Activated CD4-positive, alpha-beta T cell treated with anti-CD3 and anti-CD28 coated beads, Interleukin-2, amount 10 ng/mL, durations not matched to agents 7 days and 5 days (primary cell): ENCODE results near the gene IQSEC2. TPM values are rescaled to one million over a fixed set of nuclear protein-coding genes. Genes with fewer than 3 reads are reported as not detected.

ENCODE experiments used
- CTCF ChIA-PET: fragments of 350-600 bp; sonication (Branson Sonifier 250); formaldehyde crosslinking; loops from one replicate; lab custom pipeline; 2021; ENCODE audit warnings: antibody characterized with exemption; lab: Charles Lee
- POLR2A ChIA-PET: fragments of 350-600 bp; sonication (Branson Sonifier 250); formaldehyde crosslinking; loops from one replicate; lab custom pipeline; 2021; ENCODE audit warnings: antibody characterized with exemption; lab: Charles Lee
- DNase-seq: peaks from one replicate; pipeline ENCODE4 v3.0.0-alpha.2; 2020
- H3K27ac Mint-ChIP-seq: one replicate; pipeline ENCODE4 v1.8.0; 2021; ENCODE audit warnings: mild to moderate bottlenecking, moderate library complexity, mixed read lengths
- H3K27me3 Mint-ChIP-seq: one replicate; pipeline ENCODE4 v1.8.0; 2021; ENCODE audit warnings: mixed read lengths
- H3K36me3 Mint-ChIP-seq: one replicate; pipeline ENCODE4 v1.8.0; 2021; ENCODE audit warnings: low read depth, mixed read lengths
- H3K4me1 Mint-ChIP-seq: one replicate; pipeline ENCODE4 v1.8.0; 2021; ENCODE audit warnings: mixed read lengths
- H3K4me3 Mint-ChIP-seq: one replicate; pipeline ENCODE4 v1.8.0; 2021; ENCODE audit warnings: mild to moderate bottlenecking, moderate library complexity, mixed read lengths
- H3K9me3 Mint-ChIP-seq: one replicate; pipeline ENCODE4 v1.8.0; 2021; ENCODE audit warnings: mixed read lengths
- total RNA-seq, 2 experiments: library from RNA; stranded (reverse); gene quantifications; one replicate each; pipeline ENCODE4 v1.2.3, GENCODE V29; 2021

IQSEC2 gene
- total RNA-seq, 2 experiments from 2014 or later: 0.10 to 0.12 TPM

DNA sequence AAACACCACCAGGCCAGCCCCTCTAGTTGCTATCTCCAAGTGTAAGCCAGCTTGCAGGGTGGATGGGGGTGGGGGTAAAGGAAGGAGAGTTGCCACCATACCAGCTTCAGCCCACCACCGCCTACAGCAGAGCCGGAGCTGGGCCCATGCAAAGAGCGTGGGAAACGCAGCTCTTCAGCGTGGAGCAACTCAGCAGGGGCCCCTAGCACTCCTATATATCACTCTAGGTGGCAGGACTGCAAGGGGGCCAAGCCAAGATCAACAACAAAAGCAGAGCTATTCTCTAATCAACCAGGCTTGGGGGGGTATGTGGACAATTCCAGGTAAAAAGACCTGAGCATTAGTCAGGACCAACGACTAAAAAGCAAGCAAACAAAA is 35.5 kb upstream of the IQSEC2 start:
- H3K27me3 Mint-ChIP-seq: peaks cover 30% of the 10 kb centered on the region
- H3K9me3 Mint-ChIP-seq: no peaks in the 10 kb centered on the region
- CTCF ChIA-PET: interaction anchor here (0.5 to 3.2 kb wide), 17 partner anchors 8 to 554 kb away, joined by 3 to 13 read pairs (median 6); partner anchors contain the start of genes RIBC1 and SMC1A
- POLR2A ChIA-PET: no interaction called here
- H3K36me3 Mint-ChIP-seq: no peaks in the 10 kb centered on the region
- no peak overlapping the region for H3K27ac Mint-ChIP-seq
- no peak overlapping the region for H3K4me3 Mint-ChIP-seq
- H3K4me1 Mint-ChIP-seq: peaks cover 11% of the 10 kb centered on the region
- no peak for DNase-seq

- Mint-ChIP-seq H3K27me3 (peaks cover 25% of the 10 kb centered on the region), H3K36me3 (no peaks in the 10 kb centered on the region), H3K27ac (no peak overlapping the region), H3K9me3 (no peaks in the 10 kb centered on the region), H3K4me1 (peaks cover 6% of the 10 kb centered on the region), H3K4me3 (no peak overlapping the region)
- CTCF ChIA-PET: interaction anchor here (0.7 to 3.2 kb wide), 8 partner anchors 11 to 555 kb away, joined by 3 to 13 read pairs (median 6); partner anchors contain the start of genes RIBC1 and SMC1A
- DNase-seq: no peak
- POLR2A ChIA-PET: no interaction called here
Measured at GRCh38 chrX:53316111-53316859, 34.9 kb upstream of the IQSEC2 start.

DNA sequence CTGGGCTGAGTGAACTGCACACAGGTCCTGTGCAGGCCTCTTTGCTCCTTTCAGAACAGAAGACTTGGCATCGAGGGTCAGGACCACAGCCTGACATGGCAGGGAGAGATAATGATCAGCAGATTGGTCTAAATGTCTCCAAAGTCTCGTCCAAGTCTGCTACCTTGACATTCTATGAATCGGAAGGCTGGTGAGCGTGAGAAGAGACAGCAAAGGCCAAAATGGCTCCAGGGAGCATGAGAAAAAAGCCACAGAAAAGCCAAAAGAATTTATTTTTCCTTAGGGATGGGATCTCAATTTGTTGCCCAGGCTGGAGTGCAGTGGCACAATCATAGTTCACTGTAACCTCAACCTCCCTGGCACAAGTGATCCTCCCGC is 32.3 kb upstream of the IQSEC2 start:
- Mint-ChIP-seq H3K4me3 (no peak overlapping the region), H3K27ac (no peak overlapping the region), H3K36me3 (no peaks in the 10 kb centered on the region), H3K4me1 (peaks cover 1% of the 10 kb centered on the region), H3K27me3 (peaks cover 10% of the 10 kb centered on the region), H3K9me3 (no peaks in the 10 kb centered on the region)
- POLR2A ChIA-PET: no interaction called here
- CTCF ChIA-PET: interaction anchor here (0.6 to 2.4 kb wide), 12 partner anchors 10 to 301 kb away, joined by 3 to 10 read pairs (median 4); no protein-coding TSS in a partner anchor
- no peak for DNase-seq

DNA sequence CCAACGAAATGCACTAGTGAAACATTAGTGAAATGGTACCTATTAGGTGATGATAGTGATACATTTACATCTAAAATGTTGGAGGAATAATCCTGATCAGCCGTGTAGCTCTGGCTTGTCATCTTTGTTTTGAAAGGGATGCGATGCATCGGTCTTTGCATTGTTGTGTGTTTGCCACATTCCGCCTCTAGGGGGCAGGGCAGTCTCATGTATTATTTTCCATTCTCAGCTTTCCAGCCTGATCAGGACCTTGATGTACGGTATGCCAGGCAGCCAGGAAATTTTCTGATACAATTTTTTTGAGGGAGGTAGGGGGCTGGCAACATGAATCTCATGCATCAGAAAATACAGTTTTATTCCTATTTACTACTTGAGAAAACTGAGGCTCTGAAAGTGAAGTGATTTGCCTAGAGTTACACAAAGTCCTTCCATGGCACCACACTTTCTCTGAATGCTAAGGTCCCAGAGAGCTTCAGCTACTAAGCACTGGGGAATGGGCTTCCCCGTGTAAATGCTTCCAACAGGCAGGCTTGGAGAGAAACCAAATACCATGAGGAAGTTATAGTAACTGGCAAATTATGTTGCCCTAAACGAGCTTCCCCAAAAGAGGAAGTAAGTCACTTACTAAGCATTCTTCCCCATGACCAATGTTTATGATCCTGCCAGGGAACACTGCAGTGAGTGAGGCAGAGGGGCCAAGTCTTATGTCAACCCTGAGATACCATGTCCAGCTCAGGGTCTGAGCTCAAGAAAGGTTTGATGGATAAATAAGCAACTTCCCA is 31.8 kb upstream of the IQSEC2 start:
- DNase-seq: peak; percentile 56
- ChIA-PET POLR2A (no interaction called here), CTCF (interaction anchor here (0.5 to 2.4 kb wide), 22 partner anchors 10 to 302 kb away, joined by 3 to 10 read pairs (median 4); no protein-coding TSS in a partner anchor)
- Mint-ChIP-seq H3K36me3 (no peaks in the 10 kb centered on the region), H3K27me3 (peaks cover 6% of the 10 kb centered on the region), H3K4me3 (no peak overlapping the region), H3K4me1 (peaks cover 1% of the 10 kb centered on the region), H3K27ac (no peak overlapping the region), H3K9me3 (no peaks in the 10 kb centered on the region)

GRCh38 chrX:53309837-53310236 is 28.5 kb upstream of the IQSEC2 start:
- no peaks in the 10 kb centered on the region for H3K36me3 Mint-ChIP-seq
- no peak overlapping the region for H3K4me3 Mint-ChIP-seq
- peaks cover 1% of the 10 kb centered on the region for H3K4me1 Mint-ChIP-seq
- DNase-seq: no peak
- no peaks in the 10 kb centered on the region for H3K27me3 Mint-ChIP-seq
- no peaks in the 10 kb centered on the region for H3K9me3 Mint-ChIP-seq
- CTCF ChIA-PET: interaction anchor here (0.9 to 1.6 kb wide), 6 partner anchors 8 to 200 kb away, joined by 3 to 8 read pairs (median 3); no protein-coding TSS in a partner anchor
- POLR2A ChIA-PET: no interaction called here
- H3K27ac Mint-ChIP-seq: no peak overlapping the region

DNA sequence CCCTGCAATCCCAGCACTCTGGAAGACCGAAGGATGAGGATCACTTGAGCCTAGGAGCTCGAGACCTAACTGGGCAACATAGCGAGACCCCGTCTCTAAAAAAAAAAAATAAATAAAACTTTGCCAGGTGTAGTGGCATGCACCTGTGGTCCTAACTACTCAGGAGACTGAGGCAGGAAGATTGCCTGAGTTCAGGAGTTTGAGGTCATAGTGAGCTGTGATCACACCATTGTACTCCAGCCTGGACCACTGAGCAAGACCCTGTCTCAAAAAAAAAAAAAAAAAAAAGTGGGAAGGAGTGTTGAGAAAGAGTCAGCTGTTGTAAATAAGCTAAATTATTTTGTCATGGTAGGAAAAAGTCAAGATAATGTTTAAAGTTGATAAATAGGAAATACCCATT is 27.5 kb upstream of the IQSEC2 start:
- H3K36me3 Mint-ChIP-seq: no peaks in the 10 kb centered on the region
- CTCF ChIA-PET: interaction anchor here (0.6 to 1.0 kb wide), 3 partner anchors 9 to 137 kb away, joined by 3 to 8 read pairs (median 3); no protein-coding TSS in a partner anchor
- no peak overlapping the region for H3K27ac Mint-ChIP-seq
- no peak for DNase-seq
- POLR2A ChIA-PET: no interaction called here
- peaks cover 1% of the 10 kb centered on the region for H3K4me1 Mint-ChIP-seq
- no peaks in the 10 kb centered on the region for H3K27me3 Mint-ChIP-seq
- no peaks in the 10 kb centered on the region for H3K9me3 Mint-ChIP-seq
- no peak overlapping the region for H3K4me3 Mint-ChIP-seq

DNA sequence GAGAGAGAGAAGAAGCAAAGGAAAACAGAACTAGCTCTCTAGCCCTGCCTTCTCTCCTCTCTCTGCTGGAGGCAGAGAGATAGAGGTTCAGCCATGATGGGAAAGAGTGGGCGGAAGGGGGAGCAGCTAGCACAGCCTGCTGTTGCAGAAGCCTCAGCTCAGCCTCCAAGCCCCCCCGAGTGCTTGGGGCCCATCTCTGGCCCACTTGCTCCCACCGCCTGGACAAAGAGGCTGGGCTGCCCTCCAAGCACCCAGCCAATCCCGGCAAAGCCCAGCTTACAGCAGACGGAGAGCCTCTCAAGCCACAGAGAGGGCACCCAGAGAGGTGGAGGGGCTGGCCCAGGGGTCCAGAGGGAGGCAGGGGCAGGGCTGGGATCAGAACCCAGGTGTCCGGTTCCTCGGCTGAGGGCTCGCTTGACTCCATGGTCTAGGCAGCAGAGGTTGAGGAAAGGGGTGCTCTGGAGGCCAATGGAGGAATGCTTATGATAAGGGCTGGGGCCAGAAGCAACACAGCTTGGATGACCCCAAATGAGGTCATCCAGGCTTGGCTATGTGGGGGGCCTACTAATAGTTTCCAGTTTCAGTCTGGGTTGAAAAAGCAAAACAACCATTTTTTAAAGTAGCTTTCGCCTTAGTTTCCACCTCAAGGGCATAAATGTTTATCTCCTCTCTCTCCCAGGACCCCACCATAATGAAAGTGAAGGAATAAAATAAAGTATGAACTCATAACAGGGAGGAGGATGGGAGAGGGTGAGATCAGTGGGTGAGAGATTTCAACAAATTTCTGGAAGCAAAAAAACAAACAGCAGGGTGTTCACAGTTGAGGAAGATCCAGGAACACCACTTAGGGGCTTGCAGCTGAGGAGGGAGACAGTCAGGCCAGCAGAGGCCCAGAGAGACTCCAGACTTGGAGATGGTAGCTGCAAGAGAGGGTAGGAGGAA is 24.9 kb upstream of the IQSEC2 start:
- Mint-ChIP-seq H3K9me3 (no peaks in the 10 kb centered on the region), H3K27me3 (no peaks in the 10 kb centered on the region), H3K4me3 (no peak overlapping the region), H3K27ac (no peak overlapping the region), H3K4me1 (no peaks in the 10 kb centered on the region), H3K36me3 (no peaks in the 10 kb centered on the region)
- DNase-seq: no peak
- POLR2A ChIA-PET: no interaction called here
- CTCF ChIA-PET: interaction anchor here (1.7 kb wide), 1 partner anchor 11 kb away, joined by 6 read pairs; no protein-coding TSS in a partner anchor

- no peaks in the 10 kb centered on the region for H3K4me1 Mint-ChIP-seq
- DNase-seq: no peak
- H3K36me3 Mint-ChIP-seq: no peaks in the 10 kb centered on the region
- POLR2A ChIA-PET: no interaction called here
- CTCF ChIA-PET: interaction anchor here (0.6 to 1.7 kb wide), 4 partner anchors 9 to 193 kb away, joined by 3 to 6 read pairs (median 3); no protein-coding TSS in a partner anchor
- no peak overlapping the region for H3K27ac Mint-ChIP-seq
- H3K9me3 Mint-ChIP-seq: no peaks in the 10 kb centered on the region
- no peaks in the 10 kb centered on the region for H3K27me3 Mint-ChIP-seq
- H3K4me3 Mint-ChIP-seq: no peak overlapping the region
Measured at GRCh38 chrX:53305219-53305995, 24.0 kb upstream of the IQSEC2 start.

DNA sequence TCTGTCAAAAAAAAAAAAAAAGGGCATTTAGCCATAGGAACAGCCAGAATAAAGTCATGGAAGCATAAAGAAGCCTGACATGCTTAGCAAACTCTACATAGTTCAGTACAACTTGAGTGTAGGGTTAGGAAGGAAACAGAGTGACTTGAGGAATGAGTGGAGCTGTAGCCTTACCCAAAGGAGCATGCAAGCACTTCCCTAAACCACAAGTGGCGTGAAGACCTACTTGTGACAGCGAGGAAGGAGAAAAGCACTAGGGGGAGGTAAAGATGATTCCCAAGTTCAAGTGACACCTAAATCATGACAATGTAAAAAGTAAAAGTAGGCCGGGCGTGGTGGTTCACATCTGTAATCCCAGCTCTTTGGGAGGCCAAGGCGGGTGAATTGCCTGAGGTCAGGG is 21.8 kb upstream of the IQSEC2 start:
- CTCF ChIA-PET: interaction anchor here (0.9 to 1.9 kb wide), 3 partner anchors 10 to 14 kb away, joined by 3 to 9 read pairs (median 4); no protein-coding TSS in a partner anchor
- no peak overlapping the region for H3K4me3 Mint-ChIP-seq
- no peak for DNase-seq
- H3K27ac Mint-ChIP-seq: no peak overlapping the region
- H3K36me3 Mint-ChIP-seq: no peaks in the 10 kb centered on the region
- POLR2A ChIA-PET: no interaction called here
- no peaks in the 10 kb centered on the region for H3K4me1 Mint-ChIP-seq
- H3K27me3 Mint-ChIP-seq: peaks cover 7% of the 10 kb centered on the region
- no peaks in the 10 kb centered on the region for H3K9me3 Mint-ChIP-seq

DNA sequence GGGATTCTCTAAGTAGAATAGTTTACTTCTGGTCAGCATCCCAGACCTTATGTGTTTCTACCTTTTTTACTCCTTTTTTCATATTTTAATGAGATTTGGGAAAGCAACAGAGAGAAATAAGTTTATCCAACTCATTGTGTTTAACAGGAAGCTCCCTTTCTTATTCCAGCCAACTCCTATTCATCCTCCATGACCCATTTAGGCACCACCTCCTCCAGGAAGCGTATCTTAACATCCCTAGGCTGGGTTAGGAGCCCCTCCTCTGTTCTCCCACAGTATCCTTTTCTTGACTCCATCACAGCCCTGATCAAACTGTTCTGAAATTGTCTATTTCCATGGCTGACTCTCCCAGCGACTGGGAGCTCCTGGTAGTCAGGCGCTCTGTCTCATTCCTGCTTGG is 18.8 kb upstream of the IQSEC2 start:
- Mint-ChIP-seq H3K27me3 (peaks cover 7% of the 10 kb centered on the region), H3K9me3 (no peaks in the 10 kb centered on the region), H3K27ac (no peak overlapping the region), H3K36me3 (no peaks in the 10 kb centered on the region), H3K4me3 (no peak overlapping the region), H3K4me1 (no peaks in the 10 kb centered on the region)
- no peak for DNase-seq
- CTCF ChIA-PET: interaction anchor here (1.0 to 2.7 kb wide), 3 partner anchors 11 to 18 kb away, joined by 3 to 10 read pairs (median 3); no protein-coding TSS in a partner anchor
- POLR2A ChIA-PET: no interaction called here

DNA sequence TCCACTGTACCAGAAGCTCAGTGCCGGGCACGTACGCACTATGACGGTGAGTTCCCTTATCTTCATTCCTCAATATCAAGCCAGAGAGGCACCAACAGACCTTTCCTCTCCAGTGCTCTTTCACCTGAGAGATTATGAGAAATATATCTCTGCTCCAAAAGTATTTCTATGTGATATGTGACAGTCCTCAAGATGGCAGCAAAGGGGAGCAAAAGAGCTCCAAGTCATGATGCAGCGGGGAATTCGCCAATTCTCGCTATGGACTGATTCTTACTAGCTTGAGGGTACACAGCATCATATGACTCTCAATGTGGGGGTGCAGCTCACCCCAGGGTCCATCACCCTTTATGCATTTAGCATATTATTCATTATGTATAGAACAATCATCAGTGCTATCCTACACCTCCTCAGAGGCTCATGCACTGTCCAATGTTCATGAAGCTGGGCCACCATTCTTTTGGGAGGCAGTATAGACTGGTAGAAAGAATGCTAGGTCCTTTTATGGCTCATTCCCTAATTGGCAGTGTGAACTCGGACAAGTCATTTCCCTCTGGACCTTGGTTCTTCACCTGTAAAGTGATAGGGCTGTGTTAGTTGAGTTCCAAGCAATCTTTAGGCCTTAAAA is 12.8 kb upstream of the IQSEC2 start:
- H3K36me3 Mint-ChIP-seq: no peaks in the 10 kb centered on the region
- ChIA-PET POLR2A (interaction anchor here (0.7 kb wide), 1 partner anchor 1515 kb away, joined by 3 read pairs; no protein-coding TSS in a partner anchor), CTCF (interaction anchor here (0.8 to 1.4 kb wide), 5 partner anchors 9 to 89 kb away, joined by 3 read pairs; no protein-coding TSS in a partner anchor)
- H3K27ac Mint-ChIP-seq: no peak overlapping the region
- no peak overlapping the region for H3K4me3 Mint-ChIP-seq
- no peak for DNase-seq
- no peaks in the 10 kb centered on the region for H3K9me3 Mint-ChIP-seq
- H3K4me1 Mint-ChIP-seq: peaks cover 3% of the 10 kb centered on the region
- H3K27me3 Mint-ChIP-seq: peaks cover 5% of the 10 kb centered on the region
